SK-N-MC (cell line): ENCODE results near the gene FBXL7.

Experiments used
- DNase-seq: peaks from one replicate; pipeline ENCODE4 v3.0.0-alpha.2; 2011; ENCODE audit warnings: low read depth, low spot score
- H3K27ac ChIP-seq: fragments of 200-600 bp; sonication (generic); 2 replicates; pipeline ENCODE4 v1.5.1; 2016; ENCODE audit warnings: mixed run types
- H3K36me3 ChIP-seq: fragments of 200-600 bp; sonication (generic); 2 replicates; pipeline ENCODE4 v1.6.1; 2017; ENCODE audit warnings: antibody characterized with exemption, low read length, mixed read lengths; ENCODE audit not compliant: insufficient read depth
- H3K4me3 ChIP-seq: fragments of 200-600 bp; sonication (generic); 2 replicates; pipeline ENCODE4 v1.5.1; 2016
- H3K9ac ChIP-seq: fragments of 200-600 bp; sonication (generic); 2 replicates; pipeline ENCODE4 v1.8.0; 2017; ENCODE audit warnings: mixed run types, mixed read lengths; ENCODE audit not compliant: insufficient read length
- H3K9me3 ChIP-seq: fragments of 200-600 bp; sonication (generic); 2 replicates; pipeline ENCODE4 v1.6.1; 2017; ENCODE audit warnings: low read depth, mild to moderate bottlenecking, antibody characterized with exemption, low read length, moderate library complexity, mixed read lengths
- EZH2 ChIP-seq: fragments of 200-600 bp; sonication (generic); IDR thresholded peaks from one replicate; pipeline ENCODE4 v1.6.1; 2017; ENCODE audit warnings: antibody characterized with exemption
- FOXP2 ChIP-seq: optimal IDR thresholded peaks from 2 replicates; pipeline ENCODE3; 2011; ENCODE audit warnings: mild to moderate bottlenecking, moderate library complexity; ENCODE audit not compliant: insufficient read depth; ENCODE audit errors: extremely low read length, control extremely low read depth
- POLR2AphosphoS5 ChIP-seq: IDR thresholded peaks from 2 replicates; pipeline ENCODE4 v1.6.1; 2012; ENCODE audit warnings: mild to moderate bottlenecking, low read depth, low read length, borderline replicate concordance

FBXL7 gene

GRCh38 chr5:15499528-15500324 is at the start of gene FBXL7:
FBXL7 (plus strand) TSS chr5:15500180.
- Histone ChIP-seq H3K36me3 (no peaks in the 10 kb centered on the region), H3K9me3 (no peaks in the 10 kb centered on the region), H3K4me3 (peak within 1 kb of the TSS; percentile 33; the same call in 1 of the 2 replicates), H3K27ac (no peak within 1 kb of the TSS), H3K9ac (no peak within 1 kb of the TSS)
- no peak for DNase-seq
- TF ChIP-seq FOXP2 (no peak), POLR2AphosphoS5 (no peak), EZH2 (peak; percentile 62)

DNA sequence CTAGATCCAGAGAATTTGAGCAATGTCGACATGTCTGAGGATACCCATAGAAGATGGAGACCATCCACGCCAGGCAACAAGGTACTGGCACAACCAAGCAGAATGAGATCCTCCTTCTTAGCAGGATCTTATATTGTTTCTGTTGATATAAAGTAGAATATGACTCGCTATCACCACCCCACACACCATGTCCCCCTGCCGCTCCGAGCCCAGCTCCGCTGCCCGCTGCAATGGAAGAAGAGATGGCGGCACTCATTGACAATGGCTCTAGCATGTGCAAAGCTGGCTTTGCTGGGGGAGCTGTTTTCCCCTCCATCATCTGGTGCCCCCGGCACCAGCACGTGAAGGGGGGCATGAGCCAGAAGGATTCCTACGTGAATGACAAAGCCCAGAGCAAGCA is 49.5 kb upstream of the FBXL7 start:
- H3K9ac ChIP-seq: no peak overlapping the region
- H3K27ac ChIP-seq: no peak overlapping the region
- H3K9me3 ChIP-seq: no peaks in the 10 kb centered on the region
- H3K4me3 ChIP-seq: no peak overlapping the region
- DNase-seq: no peak
- no peaks in the 10 kb centered on the region for H3K36me3 ChIP-seq
- no peak for TF ChIP-seq EZH2
- TF ChIP-seq POLR2AphosphoS5: no peak
- TF ChIP-seq FOXP2: no peak

DNA sequence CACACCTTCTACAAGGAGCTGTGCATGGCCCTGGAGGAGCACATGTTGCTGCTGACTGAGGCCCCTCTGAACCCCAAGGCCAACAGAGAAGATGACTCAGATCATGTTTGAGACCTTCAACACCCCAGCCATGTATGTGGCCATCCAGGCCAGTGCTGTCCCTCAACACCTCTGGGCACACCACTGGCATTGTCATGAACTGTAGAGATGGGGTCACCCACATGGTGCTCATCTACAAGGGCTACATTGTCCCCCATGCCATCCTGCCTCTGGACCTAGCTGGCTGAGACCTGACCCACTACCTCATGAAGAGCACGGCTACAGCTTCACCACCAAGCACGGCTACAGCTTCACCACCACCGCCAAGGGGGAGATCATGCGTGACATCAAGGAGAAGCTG is 49.0 kb upstream of the FBXL7 start:
- Histone ChIP-seq H3K9me3 (no peaks in the 10 kb centered on the region), H3K9ac (no peak overlapping the region), H3K4me3 (no peak overlapping the region), H3K36me3 (no peaks in the 10 kb centered on the region), H3K27ac (no peak overlapping the region)
- TF ChIP-seq FOXP2 (no peak), POLR2AphosphoS5 (no peak), EZH2 (no peak)
- DNase-seq: no peak

GRCh38 chr5:15452030-15452429 is 48.0 kb upstream of the FBXL7 start:
- Histone ChIP-seq H3K36me3 (no peaks in the 10 kb centered on the region), H3K27ac (no peak overlapping the region), H3K4me3 (no peak overlapping the region), H3K9ac (no peak overlapping the region), H3K9me3 (no peaks in the 10 kb centered on the region)
- no peak for DNase-seq
- no peak for TF ChIP-seq EZH2
- TF ChIP-seq POLR2AphosphoS5: no peak
- no peak for TF ChIP-seq FOXP2

GRCh38 chr5:15452781-15453180 is 47.2 kb upstream of the FBXL7 start:
- DNase-seq: no peak
- Histone ChIP-seq H3K4me3 (no peak overlapping the region), H3K27ac (no peak overlapping the region), H3K9ac (no peak overlapping the region), H3K9me3 (no peaks in the 10 kb centered on the region), H3K36me3 (no peaks in the 10 kb centered on the region)
- no peak for TF ChIP-seq FOXP2
- TF ChIP-seq EZH2: no peak
- TF ChIP-seq POLR2AphosphoS5: no peak

GRCh38 chr5:15459200-15459599 is 40.8 kb upstream of the FBXL7 start:
- H3K4me3 ChIP-seq: no peak overlapping the region
- H3K9me3 ChIP-seq: no peaks in the 10 kb centered on the region
- H3K27ac ChIP-seq: no peak overlapping the region
- no peak for TF ChIP-seq POLR2AphosphoS5
- TF ChIP-seq EZH2: no peak
- TF ChIP-seq FOXP2: no peak
- no peaks in the 10 kb centered on the region for H3K36me3 ChIP-seq
- DNase-seq: no peak
- no peak overlapping the region for H3K9ac ChIP-seq

DNA sequence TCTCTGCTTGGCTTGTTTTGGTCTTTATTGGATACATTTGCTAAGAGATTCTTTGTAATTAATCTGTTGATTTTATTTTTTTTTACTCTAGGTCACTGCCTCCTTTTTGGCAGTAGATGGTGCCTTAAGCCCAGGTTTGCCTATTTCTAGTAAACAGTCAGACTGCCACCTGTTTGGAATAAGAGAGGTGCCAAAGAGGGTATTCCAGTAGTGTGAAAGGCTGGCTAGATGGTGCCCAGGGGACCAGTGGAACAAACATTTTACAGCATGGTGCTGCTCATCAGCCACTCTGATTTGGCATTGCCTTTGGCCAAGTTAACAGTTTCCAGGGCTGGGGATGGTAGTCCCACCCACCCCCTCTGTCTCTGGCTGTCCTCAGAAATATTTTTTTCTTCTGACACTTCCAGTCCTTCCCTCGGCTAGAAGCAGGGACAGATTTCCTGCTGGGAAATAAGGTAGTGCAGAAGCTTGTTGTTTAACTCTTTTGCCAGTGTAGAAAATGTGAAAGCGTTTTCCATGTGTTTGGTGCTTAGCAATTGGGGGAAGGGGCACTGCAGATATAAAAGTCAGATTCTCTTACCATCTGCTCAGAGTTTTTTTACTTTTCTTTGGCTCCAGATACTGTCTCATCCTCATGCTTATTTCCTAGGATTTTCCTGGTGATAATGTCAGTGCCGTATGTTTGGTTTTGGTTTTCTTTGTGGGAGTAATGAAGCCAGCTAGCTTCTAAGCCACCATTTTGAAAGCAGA is 36.6 kb upstream of the FBXL7 start:
- Histone ChIP-seq H3K36me3 (no peaks in the 10 kb centered on the region), H3K4me3 (no peak overlapping the region), H3K27ac (no peak overlapping the region), H3K9me3 (no peaks in the 10 kb centered on the region), H3K9ac (no peak overlapping the region)
- no peak for DNase-seq
- TF ChIP-seq POLR2AphosphoS5 (no peak), EZH2 (no peak), FOXP2 (no peak)

DNA sequence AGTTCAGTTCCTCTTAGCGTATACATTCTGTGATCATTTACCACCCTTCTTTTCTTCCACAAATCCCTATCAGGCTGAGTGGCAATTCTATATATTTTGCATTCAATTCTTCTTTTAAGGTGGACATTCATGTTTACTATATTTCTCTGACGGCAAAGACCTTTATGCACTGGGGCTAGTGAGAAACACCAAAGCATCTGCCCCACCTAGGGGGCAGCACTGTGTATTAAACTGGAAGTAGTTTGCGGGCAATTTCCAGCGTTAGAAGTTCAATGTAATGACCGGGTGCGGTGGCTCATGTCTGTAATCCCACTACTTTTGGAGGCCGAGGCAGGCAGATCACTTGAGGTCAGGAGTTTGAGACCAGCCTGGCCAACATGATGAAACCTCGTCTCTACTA is 27.9 kb upstream of the FBXL7 start:
- no peak for DNase-seq
- no peak overlapping the region for H3K9ac ChIP-seq
- TF ChIP-seq EZH2 (no peak), FOXP2 (no peak), POLR2AphosphoS5 (no peak)
- H3K4me3 ChIP-seq: no peak overlapping the region
- no peaks in the 10 kb centered on the region for H3K36me3 ChIP-seq
- H3K9me3 ChIP-seq: no peaks in the 10 kb centered on the region
- H3K27ac ChIP-seq: no peak overlapping the region
